H9 (cell line): ENCODE results near the gene PNPLA1. TPM values are rescaled to one million over a fixed set of nuclear protein-coding genes. Genes with fewer than 3 reads are reported as not detected.

Source experiments
- DNase-seq: peaks from one replicate; pipeline ENCODE4 v3.0.0-alpha.2; 2017
- H2AFZ ChIP-seq: one replicate; pipeline ENCODE4 v1.6.1; 2013; ENCODE audit warnings: mild to moderate bottlenecking, low read length, control low read depth, moderate library complexity
- H2AK5ac ChIP-seq: 2 replicates; pipeline ENCODE4 v1.6.1; 2013; ENCODE audit warnings: low read length, control low read depth, mixed read lengths; ENCODE audit not compliant: insufficient read length
- H2BK120ac ChIP-seq: one replicate; pipeline ENCODE4 v1.6.1; 2013; ENCODE audit warnings: low read depth, mild to moderate bottlenecking, low read length, control low read depth, inconsistent platforms; ENCODE audit not compliant: poor library complexity, severe bottlenecking
- H2BK12ac ChIP-seq: 2 replicates; pipeline ENCODE4 v1.6.1; 2013; ENCODE audit warnings: low read length, control low read depth, mixed read lengths, low read depth; ENCODE audit not compliant: insufficient read length
- H2BK15ac ChIP-seq: 2 replicates; pipeline ENCODE4 v1.6.1; 2013; ENCODE audit warnings: low read depth, low read length, control low read depth
- H2BK20ac ChIP-seq: one replicate; pipeline ENCODE4 v1.6.1; 2013; ENCODE audit warnings: low read depth, mild to moderate bottlenecking, low read length, control low read depth, inconsistent platforms; ENCODE audit not compliant: poor library complexity, severe bottlenecking
- H2BK5ac ChIP-seq: 2 replicates; pipeline ENCODE4 v1.6.1; 2013; ENCODE audit warnings: low read length, control low read depth, mixed read lengths; ENCODE audit not compliant: insufficient read length
- H3K14ac ChIP-seq: 2 replicates; pipeline ENCODE4 v1.6.1; 2013; ENCODE audit warnings: low read length, control low read depth; ENCODE audit not compliant: insufficient read depth
- H3K18ac ChIP-seq: 2 replicates; pipeline ENCODE4 v1.6.1; 2013; ENCODE audit warnings: low read depth, mild to moderate bottlenecking, mixed read lengths, low read length, control low read depth; ENCODE audit not compliant: insufficient read length
- H3K23ac ChIP-seq: 2 replicates; pipeline ENCODE4 v1.6.1; 2013; ENCODE audit warnings: low read length, control low read depth, mixed read lengths, low read depth; ENCODE audit not compliant: insufficient read length
- H3K23me2 ChIP-seq: 2 replicates; pipeline ENCODE4 v1.6.1; 2013; ENCODE audit warnings: low read depth, mild to moderate bottlenecking, mixed read lengths, low read length, control low read depth; ENCODE audit not compliant: insufficient read length, poor library complexity, severe bottlenecking
- H3K27ac ChIP-seq: 2 replicates; pipeline ENCODE4 v1.5.1; 2013; ENCODE audit warnings: low read length, control low read depth, mixed read lengths, low read depth; ENCODE audit not compliant: insufficient read length
- H3K27me3 ChIP-seq: 2 replicates; pipeline ENCODE4 v1.6.1; 2013; ENCODE audit warnings: low read length, control low read depth, inconsistent platforms; ENCODE audit not compliant: insufficient read depth
- H3K4ac ChIP-seq: 2 replicates; pipeline ENCODE4 v1.6.1; 2013; ENCODE audit warnings: low read depth, mild to moderate bottlenecking, control low read depth, inconsistent platforms, low read length, moderate library complexity
- H3K4me1 ChIP-seq: 2 replicates; pipeline ENCODE4 v1.6.1; 2013; ENCODE audit warnings: low read length, control low read depth, inconsistent platforms; ENCODE audit not compliant: insufficient read depth
- H3K4me2 ChIP-seq: 2 replicates; pipeline ENCODE4 v1.6.1; 2013; ENCODE audit warnings: low read length, control low read depth, mixed read lengths; ENCODE audit not compliant: insufficient read length, insufficient read depth
- H3K56ac ChIP-seq: 2 replicates; pipeline ENCODE4 v1.6.1; 2013; ENCODE audit warnings: low read depth, mild to moderate bottlenecking, mixed read lengths, low read length, control low read depth; ENCODE audit not compliant: insufficient read length
- H3K79me1 ChIP-seq: 2 replicates; pipeline ENCODE4 v1.6.1; 2013; ENCODE audit warnings: low read depth, mild to moderate bottlenecking, moderate library complexity, low read length, control low read depth, inconsistent platforms; ENCODE audit not compliant: insufficient read depth, poor library complexity, severe bottlenecking
- H3K79me2 ChIP-seq: 2 replicates; pipeline ENCODE4 v1.6.1; 2013; ENCODE audit warnings: low read length, control low read depth, inconsistent platforms; ENCODE audit not compliant: insufficient read depth
- H3K9ac ChIP-seq: 2 replicates; pipeline ENCODE4 v1.6.1; 2013; ENCODE audit warnings: low read length, control low read depth, mixed read lengths; ENCODE audit not compliant: insufficient read length; ENCODE audit errors: extremely low read depth
- H3K9me3 ChIP-seq: one replicate; pipeline ENCODE4 v1.6.1; 2013; ENCODE audit warnings: low read depth, low read length, inconsistent platforms; ENCODE audit not compliant: control insufficient read depth
- H3T11ph ChIP-seq: one replicate; pipeline ENCODE4 v1.6.1; 2013; ENCODE audit warnings: mild to moderate bottlenecking, low read length, control low read depth, inconsistent platforms
- H4K20me1 ChIP-seq: one replicate; pipeline ENCODE4 v1.6.1; 2013; ENCODE audit not compliant: control insufficient read depth, insufficient read length, insufficient read depth
- H4K5ac ChIP-seq: 2 replicates; pipeline ENCODE4 v1.6.1; 2013; ENCODE audit warnings: low read depth, mild to moderate bottlenecking, mixed read lengths, low read length, control low read depth; ENCODE audit not compliant: insufficient read length
- H4K8ac ChIP-seq: replicated peaks from 2 replicates; pipeline ENCODE4 v1.6.1; 2013; ENCODE audit warnings: low read length, control low read depth, mixed read lengths, low read depth; ENCODE audit not compliant: insufficient read length
- H4K91ac ChIP-seq: 2 replicates; pipeline ENCODE4 v1.6.1; 2013; ENCODE audit warnings: low read depth, mild to moderate bottlenecking, moderate library complexity, mixed read lengths, low read length, control low read depth; ENCODE audit not compliant: insufficient read length
- H3K27ac Mint-ChIP-seq, 3 experiments: 2 replicates in 2 of 3; 3 replicates in 1 of 3; pipeline ENCODE4 v1.8.0; 2020 to 2021; ENCODE audit warnings: mixed read lengths in 3 of 3, mild to moderate bottlenecking in 1 of 3, moderate library complexity in 1 of 3
- H3K27me3 Mint-ChIP-seq: 2 replicates; pipeline ENCODE4 v1.8.0; 2021; ENCODE audit warnings: low read depth, mild to moderate bottlenecking, moderate library complexity, mixed read lengths
- H3K36me3 Mint-ChIP-seq, 3 experiments: 2 replicates in 2 of 3; 3 replicates in 1 of 3; pipeline ENCODE4 v1.8.0; 2020 to 2021; ENCODE audit warnings: low read depth in 3 of 3, mixed read lengths in 3 of 3; ENCODE audit not compliant: insufficient read depth in 1 of 3
- H3K4me1 Mint-ChIP-seq, 2 experiments: 2 replicates each; pipeline ENCODE4 v1.8.0; 2020; ENCODE audit warnings: mixed read lengths in 2 of 2
- H3K4me3 Mint-ChIP-seq, 2 experiments: 2 replicates in 1 of 2; 3 replicates in 1 of 2; pipeline ENCODE4 v1.8.0; 2020 to 2021; ENCODE audit warnings: mild to moderate bottlenecking in 2 of 2, mixed read lengths in 2 of 2, moderate library complexity in 1 of 2
- H3K9me3 Mint-ChIP-seq, 2 experiments: 2 replicates in 1 of 2; 3 replicates in 1 of 2; pipeline ENCODE4 v1.8.0; 2020; ENCODE audit warnings: mild to moderate bottlenecking in 2 of 2, mixed read lengths in 2 of 2, moderate library complexity in 1 of 2
- WGBS: extraction: QIAGEN DNeasy Blood & Tissue Kit; methylation state at CpG from one replicate; pipeline ENCODE4 v1.1.7; 2013; ENCODE audit warnings: missing lambda C conversion rate, low lambda C conversion rate, mixed read lengths; ENCODE audit not compliant: insufficient read length; ENCODE audit errors: extremely low coverage; 5-methylcytosine and 5-hydroxymethylcytosine counted together
- total RNA-seq: library from RNA; stranded (reverse); gene quantifications from 2 replicates; pipeline ENCODE4 v1.2.1, GENCODE V29; 2021
- TF ChIP-seq, protein P1 (sequence below): fragments of 200-600 bp; sonication (generic); conservative IDR thresholded peaks from 3 replicates; pipeline ENCODE4 v1.8.0; 2021; ENCODE audit warnings: antibody characterized with exemption, mild to moderate bottlenecking

PNPLA1 gene
- total RNA-seq, 1 experiment from 2014 or later, result 0.09 TPM

DNA sequence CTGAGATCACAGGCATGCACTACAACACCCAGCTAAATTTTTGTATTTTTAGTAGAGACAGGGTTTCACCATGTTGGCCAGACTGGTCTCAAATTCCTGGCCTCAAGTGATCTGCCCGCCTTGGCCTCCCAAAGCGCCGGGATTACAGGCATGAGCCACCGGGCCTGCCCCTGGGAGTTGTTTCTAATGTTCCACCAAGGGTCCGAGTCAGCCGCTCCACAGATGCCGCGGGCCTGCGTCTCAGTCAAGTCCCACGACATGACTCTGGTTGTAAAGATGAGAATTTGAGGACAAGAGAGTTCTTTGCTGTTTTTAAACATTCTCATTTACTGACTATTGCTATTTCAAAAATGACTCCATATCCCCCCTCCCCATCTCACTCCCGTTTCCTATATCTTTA, 36.0 kb downstream of the PNPLA1 start:
- H3K27me3 ChIP-seq, result no peaks in the 10 kb centered on the region
- H3K27ac Mint-ChIP-seq, result no peak overlapping the region

More for the DNA sequence above, 36.0 kb downstream of the PNPLA1 start:
- Histone ChIP-seq H4K91ac (no peak overlapping the region), H3K23me2 (peaks cover 4% of the 10 kb centered on the region), H2BK15ac (no peak overlapping the region), H3K27ac (no peak overlapping the region), H3K79me2 (no peaks in the 10 kb centered on the region), H3K9me3 (no peaks in the 10 kb centered on the region), H3K18ac (no peak overlapping the region), H3K9ac (no peak overlapping the region), H3T11ph (no peak overlapping the region), H3K4ac (no peak overlapping the region), H2BK12ac (no peak overlapping the region), H4K20me1 (no peaks in the 10 kb centered on the region), H4K5ac (no peak overlapping the region), H3K23ac (no peak overlapping the region), H2AK5ac (no peak overlapping the region), H3K56ac (no peak overlapping the region), H2BK5ac (no peak overlapping the region), H4K8ac (no peak overlapping the region), H2BK120ac (no peak overlapping the region), H3K4me1 (no peaks in the 10 kb centered on the region), H3K79me1 (no peaks in the 10 kb centered on the region), H2BK20ac (no peak overlapping the region), H3K4me2 (no peak overlapping the region), H2AFZ (no peak overlapping the region), H3K14ac (no peak overlapping the region)
- Mint-ChIP-seq H3K36me3 (no peaks in the 10 kb centered on the region; a peak in 1 of 7 replicates), H3K4me1 (peaks cover 16 to 17% of the 10 kb centered on the region in 2 experiments), H3K4me3 (no peak overlapping the region), H3K27me3 (peaks cover 5% of the 10 kb centered on the region), H3K9me3 (peaks cover 0 to 1% of the 10 kb centered on the region in 2 experiments; a peak in 1 of 5 replicates)
- no peak for DNase-seq
- TF ChIP-seq, protein P1, sequence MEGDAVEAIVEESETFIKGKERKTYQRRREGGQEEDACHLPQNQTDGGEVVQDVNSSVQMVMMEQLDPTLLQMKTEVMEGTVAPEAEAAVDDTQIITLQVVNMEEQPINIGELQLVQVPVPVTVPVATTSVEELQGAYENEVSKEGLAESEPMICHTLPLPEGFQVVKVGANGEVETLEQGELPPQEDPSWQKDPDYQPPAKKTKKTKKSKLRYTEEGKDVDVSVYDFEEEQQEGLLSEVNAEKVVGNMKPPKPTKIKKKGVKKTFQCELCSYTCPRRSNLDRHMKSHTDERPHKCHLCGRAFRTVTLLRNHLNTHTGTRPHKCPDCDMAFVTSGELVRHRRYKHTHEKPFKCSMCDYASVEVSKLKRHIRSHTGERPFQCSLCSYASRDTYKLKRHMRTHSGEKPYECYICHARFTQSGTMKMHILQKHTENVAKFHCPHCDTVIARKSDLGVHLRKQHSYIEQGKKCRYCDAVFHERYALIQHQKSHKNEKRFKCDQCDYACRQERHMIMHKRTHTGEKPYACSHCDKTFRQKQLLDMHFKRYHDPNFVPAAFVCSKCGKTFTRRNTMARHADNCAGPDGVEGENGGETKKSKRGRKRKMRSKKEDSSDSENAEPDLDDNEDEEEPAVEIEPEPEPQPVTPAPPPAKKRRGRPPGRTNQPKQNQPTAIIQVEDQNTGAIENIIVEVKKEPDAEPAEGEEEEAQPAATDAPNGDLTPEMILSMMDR, result no peak
- 100% methylated on average over 1 of the region's 11 CpGs for WGBS
